NB4 (cell line): Measurements from ENCODE around the gene MCF2L.

Experiments
- DNase-seq: peaks from one replicate; pipeline ENCODE4 v3.0.0; 2010; ENCODE audit warnings: low read depth
- H3K4me3 ChIP-seq: one replicate; pipeline ENCODE4 v1.5.1; 2011; ENCODE audit warnings: mild to moderate bottlenecking, low read depth, low read length, moderate library complexity
- CTCF ChIP-seq: IDR thresholded peaks from one replicate; pipeline ENCODE4 v1.5.1; 2012; ENCODE audit warnings: low read depth, low read length
- MAX ChIP-seq: IDR thresholded peaks from 2 replicates; pipeline ENCODE4 v1.6.1; 2011; ENCODE audit warnings: low read depth, low read length
- MYC ChIP-seq: IDR thresholded peaks from 2 replicates; pipeline ENCODE4 v1.6.1; 2011; ENCODE audit warnings: low read depth, low read length
- POLR2A ChIP-seq: IDR thresholded peaks from 2 replicates; pipeline ENCODE4 v1.6.1; 2011; ENCODE audit warnings: mild to moderate bottlenecking; ENCODE audit not compliant: insufficient read length; ENCODE audit errors: extremely low read depth

The MCF2L gene

GRCh38 chr13:112942689-112943308 lies 26.2 kb upstream of the MCF2L start:
- peak; percentile 94 for DNase-seq
- TF ChIP-seq POLR2A (no peak), MAX (peak; percentile 93), MYC (peak; percentile 80; the same call in 1 of the 2 replicates), CTCF (peak; percentile 97)
- H3K4me3 ChIP-seq: no peak overlapping the region

GRCh38 chr13:112943309-112944125 lies 25.5 kb upstream of the MCF2L start:
- TF ChIP-seq POLR2A: no peak
- TF ChIP-seq MYC: no peak
- no peak for TF ChIP-seq MAX
- TF ChIP-seq CTCF: no peak
- peak; percentile 56 for DNase-seq
- no peak overlapping the region for H3K4me3 ChIP-seq

- DNase-seq: no peak
- no peak overlapping the region for H3K4me3 ChIP-seq
- TF ChIP-seq MAX: no peak
- TF ChIP-seq POLR2A: no peak
- TF ChIP-seq MYC: no peak
- no peak for TF ChIP-seq CTCF
Observed at GRCh38 chr13:112947796-112948195, 21.2 kb upstream of the MCF2L start.

- H3K4me3 ChIP-seq: no peak overlapping the region
- no peak for DNase-seq
- no peak for TF ChIP-seq MAX
- no peak for TF ChIP-seq CTCF
- TF ChIP-seq MYC: no peak
- TF ChIP-seq POLR2A: no peak
Observed at GRCh38 chr13:112951674-112952371, 17.2 kb upstream of the MCF2L start.

- no peak for DNase-seq
- no peak for TF ChIP-seq POLR2A
- TF ChIP-seq CTCF: no peak
- no peak for TF ChIP-seq MYC
- H3K4me3 ChIP-seq: no peak overlapping the region
Observed at GRCh38 chr13:112952759-112953551, 16.1 kb upstream of the MCF2L start.
